LNCAP (cell line): ENCODE measurements around the gene PHLDA1.

Experiments used
- TF ChIP-seq, protein P1 (sequence below): fragments of 450-650 bp; IDR thresholded peaks from 2 replicates; pipeline ENCODE4 v1.5.1; 2017; ENCODE audit warnings: mild to moderate bottlenecking

The PHLDA1 gene

DNA sequence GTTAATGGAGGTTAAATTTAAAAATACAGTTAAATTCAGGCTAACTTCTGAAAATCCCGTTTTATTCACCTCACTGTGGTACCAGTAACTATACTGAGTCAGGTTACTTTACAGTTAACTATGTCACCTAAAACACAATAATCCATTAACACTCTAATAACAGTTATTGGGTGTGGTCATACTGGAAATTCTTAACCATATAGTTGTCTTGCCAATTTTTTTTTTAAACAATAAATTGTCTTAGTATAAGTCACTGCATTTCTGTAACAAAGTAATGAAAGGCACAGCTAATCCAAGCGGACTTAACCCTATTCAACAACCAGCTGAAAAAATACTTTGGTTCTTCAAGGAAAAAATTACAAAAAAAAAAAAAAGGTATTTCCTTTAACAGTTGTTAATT is 16.2 kb upstream of the PHLDA1 start:
- TF ChIP-seq, protein P1, sequence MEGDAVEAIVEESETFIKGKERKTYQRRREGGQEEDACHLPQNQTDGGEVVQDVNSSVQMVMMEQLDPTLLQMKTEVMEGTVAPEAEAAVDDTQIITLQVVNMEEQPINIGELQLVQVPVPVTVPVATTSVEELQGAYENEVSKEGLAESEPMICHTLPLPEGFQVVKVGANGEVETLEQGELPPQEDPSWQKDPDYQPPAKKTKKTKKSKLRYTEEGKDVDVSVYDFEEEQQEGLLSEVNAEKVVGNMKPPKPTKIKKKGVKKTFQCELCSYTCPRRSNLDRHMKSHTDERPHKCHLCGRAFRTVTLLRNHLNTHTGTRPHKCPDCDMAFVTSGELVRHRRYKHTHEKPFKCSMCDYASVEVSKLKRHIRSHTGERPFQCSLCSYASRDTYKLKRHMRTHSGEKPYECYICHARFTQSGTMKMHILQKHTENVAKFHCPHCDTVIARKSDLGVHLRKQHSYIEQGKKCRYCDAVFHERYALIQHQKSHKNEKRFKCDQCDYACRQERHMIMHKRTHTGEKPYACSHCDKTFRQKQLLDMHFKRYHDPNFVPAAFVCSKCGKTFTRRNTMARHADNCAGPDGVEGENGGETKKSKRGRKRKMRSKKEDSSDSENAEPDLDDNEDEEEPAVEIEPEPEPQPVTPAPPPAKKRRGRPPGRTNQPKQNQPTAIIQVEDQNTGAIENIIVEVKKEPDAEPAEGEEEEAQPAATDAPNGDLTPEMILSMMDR, result no peak

GRCh38 chr12:76047060-76047459 is 15.5 kb upstream of the PHLDA1 start:
- TF ChIP-seq, protein P1, result no peak

DNA sequence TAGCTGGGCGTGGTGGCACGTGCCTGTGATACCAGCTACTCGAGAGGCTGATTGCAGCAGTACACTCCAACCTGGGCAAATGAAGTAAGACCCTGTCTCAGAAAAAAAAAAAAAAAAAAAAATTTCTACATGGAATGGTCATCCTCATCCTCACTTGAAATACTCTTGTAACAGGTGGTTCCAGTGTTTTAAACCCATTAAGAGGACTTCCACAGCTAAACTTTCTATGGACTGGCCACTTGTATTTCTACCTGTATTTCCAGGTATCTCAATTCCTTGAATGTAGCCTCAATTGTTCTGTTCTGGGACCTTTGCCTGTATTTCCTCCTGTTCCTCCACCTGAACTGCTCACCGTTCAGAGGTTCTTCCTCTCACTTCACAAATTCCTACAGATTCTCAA is 11.8 kb upstream of the PHLDA1 start:
- TF ChIP-seq, protein P1, result no peak

DNA sequence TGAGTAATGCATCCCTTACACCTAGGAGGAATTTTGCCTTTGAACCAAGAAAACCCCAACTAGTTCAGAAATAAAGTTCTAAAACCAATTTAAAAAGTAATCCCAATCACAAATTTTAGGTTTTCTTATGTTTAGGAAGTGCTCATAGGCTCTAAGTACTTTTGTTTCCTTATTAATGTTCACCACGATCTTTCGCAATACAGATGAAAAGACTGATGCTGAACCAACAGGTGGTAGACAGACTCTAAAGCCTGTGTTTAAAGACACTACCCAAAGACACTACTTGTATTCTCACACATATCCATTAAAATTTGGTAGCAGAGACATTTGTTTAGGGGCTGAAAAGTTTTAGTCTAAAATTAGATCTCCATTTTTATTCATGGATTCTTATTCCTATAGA is 10.6 kb upstream of the PHLDA1 start:
- TF ChIP-seq, protein P1, result no peak

- TF ChIP-seq, protein P1, result no peak
Measured at GRCh38 chr12:76041406-76041805, 9.8 kb upstream of the PHLDA1 start.

GRCh38 chr12:76040461-76040860 is 8.9 kb upstream of the PHLDA1 start:
- TF ChIP-seq, protein P1, result no peak

DNA sequence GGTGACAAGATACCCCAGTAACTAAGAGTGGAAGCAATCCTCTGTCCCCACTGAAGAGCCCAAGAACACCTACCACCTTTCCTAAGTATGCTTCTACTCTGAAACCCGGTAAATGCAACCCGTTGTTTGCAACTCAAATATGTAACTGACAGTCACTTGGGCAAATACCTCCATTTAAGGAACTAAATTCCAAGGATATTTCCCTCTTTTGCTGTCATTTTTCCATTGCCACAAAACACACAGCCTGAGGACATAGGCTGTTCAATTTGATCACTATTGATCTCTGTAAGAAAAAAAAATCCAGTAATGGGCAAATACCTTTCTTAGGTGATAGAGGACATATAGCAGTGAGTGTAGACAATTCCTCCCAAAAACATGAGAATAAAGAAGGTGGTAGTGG is 6.6 kb upstream of the PHLDA1 start:
- TF ChIP-seq, protein P1, result no peak
